ENCODE data around the gene SAXO1.
"Not testable (repeated sequence)": the region's sequence is repeated elsewhere in the genome, so short reads cannot be mapped to it uniquely, and the experiment has no call there.

Gene SAXO1

GRCh38 chr9:18951936-18952335 is 81.1 kb downstream of the SAXO1 start:
- no peak for DNase-seq

DNA sequence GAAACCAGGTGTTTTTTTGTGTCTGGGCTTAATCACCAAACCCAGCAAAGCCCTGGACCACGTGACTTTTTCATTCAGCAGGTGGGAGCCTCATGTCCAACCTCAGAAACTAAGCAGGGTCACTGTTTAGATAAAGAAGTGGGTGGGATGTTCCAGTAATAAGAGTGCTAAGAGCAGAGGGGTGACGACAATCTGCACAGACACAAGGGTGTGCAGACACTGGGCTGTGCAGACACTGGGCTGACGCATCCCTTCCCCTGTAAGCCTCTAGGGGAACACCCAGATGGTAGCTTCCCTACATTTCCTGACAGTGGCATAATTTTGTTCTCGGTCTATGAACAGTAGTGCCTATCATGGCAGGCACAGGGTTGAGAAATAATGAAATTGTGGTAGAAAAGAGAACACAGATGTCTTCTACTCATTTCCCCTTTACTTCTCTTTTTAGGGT is 85.1 kb downstream of the SAXO1 start:
- no peak for DNase-seq

DNA sequence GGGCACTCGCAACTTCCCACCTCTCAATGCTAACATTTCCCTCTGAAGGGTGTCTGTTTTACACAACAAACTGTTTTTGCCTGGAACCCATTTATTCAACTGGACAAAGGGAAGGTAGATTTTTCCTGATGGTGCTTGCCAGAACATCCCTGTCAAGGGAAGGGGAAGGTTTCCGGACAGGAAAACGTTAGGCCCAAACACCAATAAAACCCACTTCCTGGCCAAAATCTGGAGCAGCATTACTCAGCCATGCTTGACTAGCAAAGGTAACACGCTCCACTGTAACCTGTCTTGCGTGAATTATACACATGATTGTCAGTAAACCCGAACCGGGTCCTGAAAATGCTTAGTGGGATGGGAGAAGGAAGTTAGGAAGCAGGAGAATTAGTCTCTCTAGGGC is 90.2 kb downstream of the SAXO1 start:
- DNase-seq = no peak

- no peak for DNase-seq
Observed at GRCh38 chr9:18941060-18941740, 91.8 kb downstream of the SAXO1 start.

GRCh38 chr9:18939943-18940342 is 93.1 kb downstream of the SAXO1 start:
- DNase-seq = no peak

DNA sequence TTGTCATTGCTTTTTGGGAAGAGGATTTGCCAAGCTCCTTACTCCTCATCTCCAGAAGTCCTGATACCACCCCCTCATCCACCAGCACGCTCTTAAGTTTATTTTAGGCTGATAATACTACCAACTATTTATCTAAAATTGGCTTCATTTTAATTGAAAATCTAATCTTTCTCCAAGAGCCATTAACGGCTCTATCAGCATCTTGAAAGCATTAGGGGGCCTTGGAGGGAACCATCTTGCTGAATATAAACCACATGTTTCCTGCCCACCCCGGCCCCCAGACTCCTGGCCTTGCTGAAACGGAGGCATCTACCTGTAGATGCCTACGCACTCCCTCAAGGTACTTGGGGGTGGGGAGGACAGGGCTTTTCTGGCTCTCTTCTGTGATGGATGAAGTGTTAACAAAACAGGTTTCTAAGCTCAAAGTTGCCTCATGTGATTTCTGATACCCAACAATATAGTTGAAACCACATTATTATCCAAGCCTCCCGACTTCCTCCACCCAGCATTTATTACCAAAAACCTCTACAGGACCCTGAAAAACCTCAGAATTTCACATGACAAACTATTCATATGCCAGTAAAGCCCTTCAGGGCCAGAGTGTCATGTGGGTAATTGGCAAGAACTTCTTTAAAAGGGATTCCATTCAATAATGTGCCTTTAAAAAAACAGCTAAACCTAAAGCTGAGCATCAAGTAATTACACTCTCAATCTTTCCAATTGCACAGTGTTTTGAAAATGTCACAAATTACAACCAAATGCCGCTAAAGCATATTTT is 96.7 kb downstream of the SAXO1 start:
- no peak for DNase-seq

- no peak for DNase-seq
Observed at GRCh38 chr9:18935541-18935940, 97.5 kb downstream of the SAXO1 start.

GRCh38 chr9:18930611-18931010 is 102.4 kb downstream of the SAXO1 start:
- not testable (repeated sequence) for DNase-seq

- no peak for DNase-seq
Observed at GRCh38 chr9:18928711-18929110, 104.3 kb downstream of the SAXO1 start.

DNA sequence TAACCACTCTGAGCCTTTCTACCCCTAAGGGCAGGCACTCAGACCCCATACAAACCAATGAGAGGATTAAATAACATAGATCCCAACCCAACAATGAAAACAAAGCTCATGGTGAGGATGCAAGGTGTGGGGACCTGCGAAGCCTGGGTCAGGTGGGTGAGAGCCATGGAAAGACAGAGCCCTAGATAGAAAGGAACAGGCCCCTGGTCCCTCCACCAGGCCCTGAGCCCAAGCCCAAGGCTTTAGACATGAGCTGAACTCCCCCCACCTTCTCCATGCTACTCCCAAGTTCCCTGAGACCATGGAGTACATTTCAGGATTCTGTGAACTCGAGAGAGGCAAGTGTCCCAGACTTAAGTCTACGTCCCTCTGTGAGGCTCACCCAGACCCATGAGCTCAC is 106.5 kb downstream of the SAXO1 start:
- DNase-seq = no peak

- no peak for DNase-seq
Observed at GRCh38 chr9:18925880-18926279, 107.1 kb downstream of the SAXO1 start.

- no peak for DNase-seq
Observed at GRCh38 chr9:18923671-18924430, 109.2 kb downstream of the SAXO1 start.

GRCh38 chr9:18923167-18923566 is 109.8 kb downstream of the SAXO1 start:
- DNase-seq = no peak

DNA sequence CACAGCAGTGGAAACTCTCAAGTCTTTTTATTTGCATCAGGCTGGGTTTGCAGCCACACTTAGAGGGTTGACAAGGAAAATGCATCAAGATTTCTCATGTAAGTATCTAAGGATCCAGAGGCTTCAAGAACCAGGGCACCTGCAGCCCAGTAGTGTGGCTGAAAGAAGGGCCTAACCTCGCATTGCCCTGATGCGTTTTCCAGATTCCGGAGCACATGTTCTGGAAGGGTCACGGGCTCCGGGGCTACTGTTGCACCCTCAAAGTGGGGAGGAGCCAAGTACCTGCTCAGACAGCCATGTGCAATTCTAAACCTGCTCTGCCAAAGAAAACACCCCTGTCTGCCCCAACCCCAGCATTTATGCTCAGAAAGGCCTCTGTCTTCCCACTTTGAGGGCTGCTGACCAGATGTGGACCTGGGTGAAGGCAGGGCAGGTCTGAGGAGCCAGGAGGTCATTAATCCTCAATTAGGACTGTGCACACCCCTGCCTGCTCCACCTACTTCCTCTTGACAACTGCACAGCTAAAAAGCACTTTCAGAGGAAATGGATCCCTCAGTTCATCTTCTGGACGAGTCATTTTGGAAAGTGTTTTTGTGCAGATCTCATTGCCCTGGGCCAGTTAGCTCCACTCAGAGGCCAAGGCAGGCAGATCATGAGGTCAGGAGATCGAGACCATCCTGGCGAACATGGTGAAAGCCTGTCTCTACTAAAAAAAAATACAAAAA is 110.7 kb downstream of the SAXO1 start:
- DNase-seq = no peak

GRCh38 chr9:18921366-18922075 is 111.5 kb downstream of the SAXO1 start:
- no peak for DNase-seq

DNA sequence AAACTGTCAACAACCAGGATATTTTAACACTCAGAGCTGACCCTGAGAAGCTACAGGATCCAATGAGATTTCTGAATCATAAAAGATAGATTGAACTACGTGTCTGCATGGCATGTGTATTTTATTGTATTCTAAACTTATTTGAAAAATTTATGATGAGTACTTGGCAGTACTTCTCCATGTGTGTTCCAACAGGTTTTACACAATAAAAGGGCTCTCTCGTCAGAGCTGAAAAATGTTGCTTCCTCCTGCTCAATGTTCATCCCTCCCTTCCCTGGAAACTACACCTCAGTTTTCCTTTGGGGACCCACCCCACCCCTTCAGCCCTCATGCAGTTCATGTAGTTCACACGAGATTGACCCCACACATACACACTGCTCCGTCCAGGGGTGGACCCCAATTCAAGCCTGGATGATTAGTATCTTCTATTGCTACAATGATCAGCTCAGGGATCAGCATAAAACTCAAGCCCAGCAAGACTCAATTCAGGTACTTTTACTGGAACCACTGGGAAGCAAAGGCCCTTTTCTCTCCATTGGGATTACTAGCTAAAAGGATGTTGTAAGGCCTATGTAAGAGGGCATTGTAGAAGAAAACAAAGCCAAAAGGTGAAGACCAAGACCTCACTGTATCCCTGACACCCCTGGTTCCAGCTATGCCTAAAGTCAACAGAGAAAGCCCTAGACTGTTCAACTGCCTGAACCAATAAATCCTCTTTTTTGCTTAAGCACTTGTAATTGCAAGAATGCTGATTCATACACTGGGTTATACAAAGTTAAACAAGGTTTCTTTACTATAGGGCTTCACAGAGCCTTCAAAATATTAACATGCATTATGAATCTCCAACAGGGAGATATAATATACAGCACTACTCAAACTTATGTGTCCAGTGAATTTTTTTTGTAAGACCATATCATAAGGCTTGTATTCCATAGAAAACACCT is 112.6 kb downstream of the SAXO1 start:
- DNase-seq = no peak

DNA sequence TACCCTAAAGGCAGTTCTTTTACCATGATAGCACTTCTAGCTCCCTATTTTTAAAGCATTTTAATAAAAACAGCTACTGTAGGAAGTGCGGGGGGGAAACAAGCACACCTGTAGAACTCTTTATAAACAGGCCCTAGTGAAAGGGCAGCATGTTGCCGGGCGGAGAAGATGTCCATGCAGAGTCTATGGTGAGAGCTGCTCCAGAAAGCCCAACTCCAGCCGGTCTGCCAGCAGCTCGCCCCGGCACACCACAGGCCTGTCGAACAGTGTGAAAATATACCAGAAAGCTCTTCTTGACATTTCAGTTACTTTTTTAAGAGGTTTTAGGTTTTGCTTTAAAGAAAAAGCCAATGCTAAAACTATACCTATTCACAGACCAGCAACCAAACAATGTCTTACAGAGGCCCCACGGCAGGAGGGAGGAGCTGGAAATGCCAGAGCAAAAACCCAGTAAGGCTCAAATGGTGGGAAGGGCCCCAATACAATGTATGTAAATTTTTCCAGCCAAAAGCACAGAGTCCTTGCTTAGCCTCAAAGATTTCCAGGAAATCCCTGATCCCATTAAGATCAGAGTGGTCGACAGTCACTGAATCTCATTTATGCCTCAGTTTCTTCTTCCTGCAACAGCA is 121.2 kb downstream of the SAXO1 start:
- no peak for DNase-seq

DNA sequence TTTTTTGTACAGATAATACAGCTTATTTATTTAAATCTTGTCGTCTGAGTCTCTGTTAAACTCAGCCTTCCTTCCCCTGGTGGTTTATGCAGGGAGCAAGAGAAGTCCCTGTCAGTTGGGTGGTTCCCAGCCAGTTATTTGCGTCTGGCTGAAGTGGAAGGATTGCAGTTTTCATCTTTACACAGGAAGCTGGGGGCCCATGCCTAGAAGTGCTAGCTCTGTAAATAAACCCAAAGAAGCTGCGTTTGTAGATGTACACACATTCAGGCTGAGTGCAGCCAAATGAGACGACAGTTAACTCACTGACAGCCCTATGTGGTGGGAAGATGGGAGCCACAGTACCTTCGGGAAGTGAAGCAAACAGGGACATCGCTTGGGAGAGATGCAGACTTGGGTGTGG is 122.1 kb downstream of the SAXO1 start:
- DNase-seq = no peak

DNA sequence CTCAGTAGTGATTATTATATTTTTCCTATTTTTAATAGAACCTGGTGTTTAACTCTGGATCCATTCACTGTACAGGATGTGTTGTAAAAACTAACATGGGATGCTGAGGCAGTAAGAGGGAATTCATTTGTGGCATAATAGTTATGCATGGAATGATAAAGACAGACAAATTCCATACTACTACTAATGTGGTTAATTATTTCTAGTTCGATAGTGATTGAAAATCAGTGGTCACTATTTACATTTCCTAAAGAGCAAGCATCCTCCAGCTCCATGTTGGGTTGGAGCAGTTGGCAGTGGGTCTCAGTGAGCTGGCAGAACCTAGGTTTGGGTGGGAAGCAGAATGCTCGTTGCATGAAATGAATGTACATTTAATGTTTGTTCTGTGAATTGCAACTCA is 122.6 kb downstream of the SAXO1 start:
- DNase-seq = no peak

DNA sequence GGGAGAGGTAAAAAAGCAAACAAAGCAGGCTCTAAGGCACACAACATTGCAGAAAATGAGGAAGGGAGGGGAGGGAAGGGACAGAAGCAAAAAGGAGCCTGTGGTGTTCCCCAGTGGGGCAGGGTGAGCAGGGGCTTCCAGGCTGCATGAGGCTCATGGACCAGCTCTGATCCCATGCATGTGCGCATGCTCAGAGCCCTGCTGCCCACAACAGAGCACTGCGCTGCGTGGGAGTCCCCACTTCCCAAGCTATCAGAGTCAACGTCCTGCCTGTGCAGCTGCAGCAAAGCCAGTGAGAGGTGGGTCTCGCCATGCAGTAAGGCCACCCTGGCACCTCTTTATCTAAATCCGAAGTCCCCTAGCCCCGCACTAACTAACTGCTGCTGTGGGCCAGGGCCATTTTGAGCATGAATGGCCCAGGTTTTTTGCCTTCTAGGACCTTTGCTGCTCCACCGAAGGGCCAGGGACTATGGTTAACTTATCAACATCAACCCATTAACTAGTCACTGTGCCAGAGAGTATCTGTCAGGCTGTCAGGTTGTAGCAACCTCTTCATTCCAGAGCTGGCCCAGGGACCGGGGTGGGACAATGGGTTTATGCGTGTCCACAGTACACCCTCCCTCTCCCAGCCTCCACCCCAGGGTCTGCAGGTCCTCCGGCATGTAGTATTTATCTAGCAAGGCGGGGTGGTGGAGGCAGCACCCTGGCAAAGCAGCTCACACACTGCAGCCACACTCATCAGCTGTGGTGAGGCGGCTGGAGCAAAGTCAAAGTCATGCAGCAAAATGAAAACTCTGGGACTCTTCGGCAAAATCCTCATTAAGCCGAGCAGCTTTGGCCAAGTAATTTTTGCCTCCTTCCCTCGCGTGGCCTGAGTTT is 123.6 kb downstream of the SAXO1 start:
- no peak for DNase-seq
